ENCODE measurements around the gene NPHS1. TPM values are rescaled to one million over a fixed set of nuclear protein-coding genes. Genes with fewer than 3 reads are reported as not detected.

Gene NPHS1
- total RNA-seq, 1 donor from 2014 or later, result not detected

- intact Hi-C loops (cut with DNase I), result no loop called here
- Histone ChIP-seq H3K9me3 (no peaks in the 10 kb centered on the region), H3K4me1 (peaks cover 13% of the 10 kb centered on the region), H3K27ac (no peak overlapping the region), H3K27me3 (no peaks in the 10 kb centered on the region), H3K4me3 (no peak overlapping the region), H3K36me3 (peaks cover 0 to 23% of the 10 kb centered on the region in 2 donors)
- no peak for DNase-seq (ENCODE audit: extremely low spot score in 2 of 2)
- TF ChIP-seq POLR2A (IDR thresholded peaks at IDR 0.05) (no peak), POLR2AphosphoS5 (IDR thresholded peaks at IDR 0.05; ENCODE audit: insufficient read depth in 1 of 2, low read depth in 1 of 2) (no peak), CTCF (IDR thresholded peaks at IDR 0.05) (no peak)
These were observed 72.2 kb downstream of the NPHS1 start for GRCh38 chr19:35780058-35780457.

GRCh38 chr19:35779033-35779432 lies 73.3 kb downstream of the NPHS1 start:
- no peak overlapping the region for H3K27ac ChIP-seq
- intact Hi-C loops (cut with DNase I), result loop anchor here (10.0 kb wide), 1 partner anchor 156 kb away; the partner anchor contains the start of gene LRFN3
- no peaks in the 10 kb centered on the region for H3K9me3 ChIP-seq
- H3K36me3 ChIP-seq, result peaks cover 0 to 23% of the 10 kb centered on the region in 2 donors
- H3K4me1 ChIP-seq, result peaks cover 20% of the 10 kb centered on the region
- DNase-seq (ENCODE audit: extremely low spot score in 2 of 2), result no peak
- no peaks in the 10 kb centered on the region for H3K27me3 ChIP-seq
- no peak overlapping the region for H3K4me3 ChIP-seq
- TF ChIP-seq CTCF (IDR thresholded peaks at IDR 0.05), result no peak
- no peak for TF ChIP-seq POLR2A (IDR thresholded peaks at IDR 0.05)
- no peak for TF ChIP-seq POLR2AphosphoS5 (IDR thresholded peaks at IDR 0.05; ENCODE audit: insufficient read depth in 1 of 2, low read depth in 1 of 2)

DNA sequence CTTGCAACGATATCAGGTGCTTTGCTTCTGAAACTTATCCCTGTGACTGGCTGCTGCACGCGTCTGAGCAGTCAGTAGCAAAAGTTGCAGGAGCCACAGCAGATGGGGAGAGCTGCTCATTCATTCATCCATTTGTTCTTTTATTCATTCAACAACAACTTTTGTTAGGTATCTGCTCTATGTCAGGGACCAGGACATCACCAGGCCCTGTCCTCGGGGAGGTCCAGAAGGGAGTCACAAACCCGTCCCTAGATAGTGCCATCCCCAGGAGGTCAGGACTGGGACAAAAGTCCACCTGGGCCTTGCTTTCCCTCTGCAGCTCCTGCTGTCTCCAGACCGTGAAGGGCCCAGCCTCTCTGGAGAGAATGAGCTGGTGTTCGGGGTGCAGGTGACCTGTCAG lies 74.3 kb downstream of the NPHS1 start:
- Histone ChIP-seq H3K9me3 (no peaks in the 10 kb centered on the region), H3K4me1 (peaks cover 20% of the 10 kb centered on the region), H3K27ac (no peak overlapping the region), H3K36me3 (peaks cover 0 to 23% of the 10 kb centered on the region in 2 donors), H3K4me3 (no peak overlapping the region), H3K27me3 (no peaks in the 10 kb centered on the region)
- intact Hi-C loops (cut with DNase I), result loop anchor here (10.0 kb wide), 1 partner anchor 157 kb away; the partner anchor contains the start of gene LRFN3
- no peak for DNase-seq (ENCODE audit: extremely low spot score in 2 of 2)
- TF ChIP-seq POLR2A (IDR thresholded peaks at IDR 0.05) (no peak), CTCF (IDR thresholded peaks at IDR 0.05) (no peak), POLR2AphosphoS5 (IDR thresholded peaks at IDR 0.05; ENCODE audit: insufficient read depth in 1 of 2, low read depth in 1 of 2) (no peak)

DNA sequence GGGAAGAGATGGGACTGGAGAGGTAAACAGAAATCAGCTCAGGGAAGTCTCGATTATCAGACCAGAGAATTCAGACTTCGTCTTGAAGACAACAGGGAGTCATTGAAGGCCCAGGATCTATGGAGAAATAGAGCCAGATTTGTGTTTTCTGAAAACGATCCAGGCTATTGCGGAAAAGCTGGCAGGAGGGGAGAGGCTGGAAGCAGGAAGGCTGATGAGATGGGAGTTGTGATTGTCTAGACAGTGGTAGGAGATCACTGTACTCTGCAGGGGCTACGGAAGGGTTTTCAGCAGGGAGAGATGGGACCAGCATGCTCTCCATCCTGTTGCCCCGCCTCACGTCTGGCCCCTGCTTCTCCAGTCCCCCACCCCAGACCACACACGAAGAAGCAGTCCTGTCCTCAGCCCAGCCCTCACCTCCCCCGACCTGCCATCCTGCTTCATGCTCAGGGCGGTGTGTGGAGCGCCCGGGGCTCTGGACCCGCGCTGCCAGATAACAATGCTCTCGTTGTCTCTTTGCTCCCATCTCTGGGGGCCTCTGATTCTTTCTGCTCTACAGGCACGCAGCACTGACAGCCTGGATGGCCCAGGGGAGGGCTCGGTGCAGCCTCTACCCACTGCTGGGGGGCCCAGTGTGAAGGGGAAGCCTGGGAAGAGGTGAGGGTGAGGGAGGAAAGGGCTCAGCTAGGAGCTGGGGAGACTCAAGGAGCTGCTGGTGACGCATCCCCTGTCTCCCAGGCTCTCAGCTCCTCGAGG lies 75.0 kb downstream of the NPHS1 start:
- Histone ChIP-seq H3K4me3 (no peak overlapping the region), H3K36me3 (peaks cover 0 to 22% of the 10 kb centered on the region in 2 donors), H3K27me3 (no peaks in the 10 kb centered on the region), H3K4me1 (peaks cover 20% of the 10 kb centered on the region), H3K27ac (no peak overlapping the region), H3K9me3 (no peaks in the 10 kb centered on the region)
- no peak for DNase-seq (ENCODE audit: extremely low spot score in 2 of 2)
- TF ChIP-seq POLR2A (IDR thresholded peaks at IDR 0.05) (no peak), POLR2AphosphoS5 (IDR thresholded peaks at IDR 0.05; ENCODE audit: insufficient read depth in 1 of 2, low read depth in 1 of 2) (no peak)
- intact Hi-C loops (cut with DNase I), result loop anchor here (10.0 kb wide), 1 partner anchor 158 kb away; the partner anchor contains the start of gene LRFN3

- H3K27ac ChIP-seq, result peak overlapping the region; percentile 46
These were observed 76.1 kb downstream of the NPHS1 start for GRCh38 chr19:35776102-35776788.

More at GRCh38 chr19:35776102-35776788, 76.1 kb downstream of the NPHS1 start:
- Histone ChIP-seq H3K9me3 (no peaks in the 10 kb centered on the region), H3K4me3 (peak overlapping the region; percentile 57 to 87), H3K27me3 (no peaks in the 10 kb centered on the region), H3K4me1 (peaks cover 20% of the 10 kb centered on the region), H3K36me3 (peaks cover 0 to 17% of the 10 kb centered on the region in 2 donors)
- TF ChIP-seq CTCF (IDR thresholded peaks at IDR 0.05), result no peak
- no peak for TF ChIP-seq POLR2A (IDR thresholded peaks at IDR 0.05)
- no peak for TF ChIP-seq POLR2AphosphoS5 (IDR thresholded peaks at IDR 0.05; ENCODE audit: insufficient read depth in 1 of 2, low read depth in 1 of 2)
- intact Hi-C loops (cut with DNase I), result loop anchor here (10.0 kb wide), 1 partner anchor 159 kb away; the partner anchor contains the start of gene LRFN3
- DNase-seq (ENCODE audit: extremely low spot score in 2 of 2), result no peak

Data from vagina (tissue), 2 donors.